HepG2 (cell line): ENCODE results near the gene CHID1. TPM values are rescaled to one million over a fixed set of nuclear protein-coding genes. Genes with fewer than 3 reads are reported as not detected.

ENCODE experiments used
- ARID4A ChIP-seq: sonication (generic); formaldehyde crosslinking; IDR thresholded peaks from 2 replicates; pipeline ENCODE4 v1.5.0; 2020; ENCODE audit warnings: mild to moderate bottlenecking, missing genetic modification reagents, borderline replicate concordance
- EZH2 ChIP-seq: conservative IDR thresholded peaks from 2 replicates; pipeline ENCODE4 v1.6.1; 2012; ENCODE audit warnings: mild to moderate bottlenecking, low read depth, low read length, moderate library complexity
- GABPB1 ChIP-seq: IDR thresholded peaks from 2 replicates; pipeline ENCODE4 v1.6.1; 2016; ENCODE audit warnings: mild to moderate bottlenecking, missing genetic modification reagents, moderate library complexity, missing compliant biosample characterization
- HBP1 ChIP-seq: IDR thresholded peaks from 2 replicates; pipeline ENCODE4 v1.6.1; 2016; ENCODE audit warnings: low read depth, control low read depth
- MTA1 ChIP-seq: sonication (generic); formaldehyde crosslinking; IDR thresholded peaks from 2 replicates; pipeline ENCODE4 v1.4.0; 2020; ENCODE audit warnings: missing genetic modification reagents, mild to moderate bottlenecking, borderline replicate concordance
- ONECUT2 ChIP-seq: sonication (generic); formaldehyde crosslinking; IDR thresholded peaks from 2 replicates; pipeline ENCODE4 v1.4.0; 2020; ENCODE audit warnings: missing genetic modification reagents
- PCBP1 ChIP-seq: fragments of 200-400 bp; formaldehyde crosslinking; IDR thresholded peaks from 2 replicates; pipeline ENCODE4 v1.6.1; 2017; ENCODE audit warnings: mild to moderate bottlenecking, low read depth, low read length, borderline replicate concordance
- RBM39 ChIP-seq: fragments of 200-400 bp; formaldehyde crosslinking; IDR thresholded peaks from one replicate; pipeline ENCODE4 v1.6.1; 2018; ENCODE audit warnings: antibody characterized with exemption, mild to moderate bottlenecking, low read depth, low read length; ENCODE audit not compliant: poor library complexity, severe bottlenecking
- RFXAP ChIP-seq: sonication (generic); formaldehyde crosslinking; IDR thresholded peaks from 2 replicates; pipeline ENCODE4 v1.4.0; 2020; ENCODE audit warnings: missing genetic modification reagents, borderline replicate concordance
- SRSF4 ChIP-seq: fragments of 200-400 bp; formaldehyde crosslinking; IDR thresholded peaks from one replicate; pipeline ENCODE4 v1.6.1; 2018; ENCODE audit warnings: mild to moderate bottlenecking, low read depth, low read length, moderate library complexity; ENCODE audit not compliant: poor library complexity, severe bottlenecking
- ZFYVE20 ChIP-seq: sonication (generic); formaldehyde crosslinking; IDR thresholded peaks from 2 replicates; pipeline ENCODE4 v1.8.0; 2023; ENCODE audit warnings: low read depth, mild to moderate bottlenecking, moderate library complexity, missing genetic modification reagents, borderline replicate concordance
- polyA plus RNA-seq, 8 experiments: library from polyadenylated mRNA; depleted of rRNA in 3 of 8; stranded (reverse) in 7 of 8; unstranded in 1 of 8; fragments of >200 nt; fragmentation: Illumina TruSeq in 4 of 8; extraction: Trizol in 4 of 8; gene quantifications; 2 replicates each; pipeline versions ENCODE4 v1.2.1 to v1.2.3, GENCODE V29; 2011 to 2016; ENCODE audit warnings: low read depth in 4 of 8, missing spikeins in 1 of 8, mixed read lengths in 1 of 8; ENCODE audit not compliant: insufficient read depth in 1 of 8
- total RNA-seq, 5 experiments: library from RNA; depleted of rRNA; stranded (reverse); fragments of >200 nt; fragmentation: Illumina TruSeq; extraction: Trizol; gene quantifications; 2 replicates each; pipeline ENCODE4 v1.2.3, GENCODE V29; 2016; ENCODE audit warnings: low read depth in 1 of 5
- TF ChIP-seq, protein P1 (sequence below): sonication (generic); formaldehyde crosslinking; IDR thresholded peaks from 2 replicates; pipeline ENCODE4 v1.9.0; 2022; ENCODE audit warnings: low read depth, missing genetic modification reagents
- TF ChIP-seq, protein P2 (sequence below): sonication (generic); formaldehyde crosslinking; IDR thresholded peaks from 2 replicates; pipeline ENCODE4 v1.5.1; 2020; ENCODE audit warnings: mild to moderate bottlenecking, missing genetic modification reagents, borderline replicate concordance

CHID1 gene
- total and polyA plus RNA-seq, 2 of the 13 experiments (the other 11 are each of a cell fraction or from before 2014, with no cell fraction given), result 65.1 to 93.6 TPM

DNA sequence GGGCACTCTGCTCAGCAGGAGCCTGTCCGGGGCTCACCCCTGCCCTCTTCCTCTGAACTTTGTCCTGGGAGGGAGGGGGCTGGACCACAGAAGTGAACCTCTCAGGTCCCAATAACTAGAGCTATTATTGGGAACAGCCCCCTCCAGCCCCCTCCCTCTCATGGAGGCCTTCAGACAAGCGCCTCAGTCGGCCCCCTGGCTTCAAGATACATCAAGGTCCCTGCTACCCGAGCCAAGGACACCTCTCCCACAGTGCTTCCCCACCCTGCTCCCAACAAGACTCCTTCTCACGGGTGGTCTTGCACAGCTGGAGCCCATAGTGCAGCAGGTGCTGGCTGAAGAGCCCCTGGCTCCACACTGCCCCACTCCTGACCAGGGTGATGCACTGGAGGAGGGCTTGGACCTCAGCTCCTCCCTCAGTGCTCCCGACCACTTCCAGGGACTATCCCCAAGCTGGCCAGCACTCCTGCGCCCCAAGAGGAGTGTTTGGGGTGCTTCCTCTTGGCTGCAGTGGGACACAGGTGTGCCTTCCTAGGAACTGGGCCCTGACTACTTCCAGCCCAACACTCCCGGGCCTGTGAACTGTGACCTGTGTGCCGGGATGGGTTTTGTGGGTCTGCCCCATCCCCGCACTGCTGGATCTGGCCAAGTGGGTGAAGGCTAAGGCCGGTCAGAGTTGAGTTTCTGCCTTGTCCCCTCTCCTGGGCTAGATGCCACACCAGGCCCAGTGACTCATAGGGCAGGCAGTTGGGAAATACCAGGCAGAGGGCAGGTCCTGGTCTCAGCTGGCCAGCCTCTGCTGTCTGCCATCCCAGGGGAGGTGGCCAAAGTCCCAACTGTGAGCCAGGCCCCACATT lies 89.7 kb downstream of the CHID1 start (continued):
- TF ChIP-seq EZH2 (no peak), MTA1 (CRISPR knock-in tag) (no peak), ZFYVE20 (CRISPR knock-in tag) (no peak), RBM39 (no peak), RFXAP (0 out of 2 replicates have a peak, but pooled peaks have one; percentile 1), PCBP1 (0 out of 2 replicates have a peak, but pooled peaks have one; percentile 3), ARID4A (CRISPR knock-in tag) (peak; percentile 15; the same call in 1 of the 2 replicates), SRSF4 (no peak), ONECUT2 (CRISPR knock-in tag) (no peak), GABPB1 (CRISPR knock-in tag) (0 out of 2 replicates have a peak, but pooled peaks have one; percentile 28), HBP1 (CRISPR knock-in tag) (no peak)
- TF ChIP-seq, protein P1, sequence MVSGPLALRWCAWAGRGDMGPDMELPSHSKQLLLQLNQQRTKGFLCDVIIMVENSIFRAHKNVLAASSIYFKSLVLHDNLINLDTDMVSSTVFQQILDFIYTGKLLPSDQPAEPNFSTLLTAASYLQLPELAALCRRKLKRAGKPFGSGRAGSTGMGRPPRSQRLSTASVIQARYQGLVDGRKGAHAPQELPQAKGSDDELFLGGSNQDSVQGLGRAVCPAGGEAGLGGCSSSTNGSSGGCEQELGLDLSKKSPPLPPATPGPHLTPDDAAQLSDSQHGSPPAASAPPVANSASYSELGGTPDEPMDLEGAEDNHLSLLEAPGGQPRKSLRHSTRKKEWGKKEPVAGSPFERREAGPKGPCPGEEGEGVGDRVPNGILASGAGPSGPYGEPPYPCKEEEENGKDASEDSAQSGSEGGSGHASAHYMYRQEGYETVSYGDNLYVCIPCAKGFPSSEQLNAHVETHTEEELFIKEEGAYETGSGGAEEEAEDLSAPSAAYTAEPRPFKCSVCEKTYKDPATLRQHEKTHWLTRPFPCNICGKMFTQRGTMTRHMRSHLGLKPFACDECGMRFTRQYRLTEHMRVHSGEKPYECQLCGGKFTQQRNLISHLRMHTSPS, result peak; percentile 98
- TF ChIP-seq, protein P2, sequence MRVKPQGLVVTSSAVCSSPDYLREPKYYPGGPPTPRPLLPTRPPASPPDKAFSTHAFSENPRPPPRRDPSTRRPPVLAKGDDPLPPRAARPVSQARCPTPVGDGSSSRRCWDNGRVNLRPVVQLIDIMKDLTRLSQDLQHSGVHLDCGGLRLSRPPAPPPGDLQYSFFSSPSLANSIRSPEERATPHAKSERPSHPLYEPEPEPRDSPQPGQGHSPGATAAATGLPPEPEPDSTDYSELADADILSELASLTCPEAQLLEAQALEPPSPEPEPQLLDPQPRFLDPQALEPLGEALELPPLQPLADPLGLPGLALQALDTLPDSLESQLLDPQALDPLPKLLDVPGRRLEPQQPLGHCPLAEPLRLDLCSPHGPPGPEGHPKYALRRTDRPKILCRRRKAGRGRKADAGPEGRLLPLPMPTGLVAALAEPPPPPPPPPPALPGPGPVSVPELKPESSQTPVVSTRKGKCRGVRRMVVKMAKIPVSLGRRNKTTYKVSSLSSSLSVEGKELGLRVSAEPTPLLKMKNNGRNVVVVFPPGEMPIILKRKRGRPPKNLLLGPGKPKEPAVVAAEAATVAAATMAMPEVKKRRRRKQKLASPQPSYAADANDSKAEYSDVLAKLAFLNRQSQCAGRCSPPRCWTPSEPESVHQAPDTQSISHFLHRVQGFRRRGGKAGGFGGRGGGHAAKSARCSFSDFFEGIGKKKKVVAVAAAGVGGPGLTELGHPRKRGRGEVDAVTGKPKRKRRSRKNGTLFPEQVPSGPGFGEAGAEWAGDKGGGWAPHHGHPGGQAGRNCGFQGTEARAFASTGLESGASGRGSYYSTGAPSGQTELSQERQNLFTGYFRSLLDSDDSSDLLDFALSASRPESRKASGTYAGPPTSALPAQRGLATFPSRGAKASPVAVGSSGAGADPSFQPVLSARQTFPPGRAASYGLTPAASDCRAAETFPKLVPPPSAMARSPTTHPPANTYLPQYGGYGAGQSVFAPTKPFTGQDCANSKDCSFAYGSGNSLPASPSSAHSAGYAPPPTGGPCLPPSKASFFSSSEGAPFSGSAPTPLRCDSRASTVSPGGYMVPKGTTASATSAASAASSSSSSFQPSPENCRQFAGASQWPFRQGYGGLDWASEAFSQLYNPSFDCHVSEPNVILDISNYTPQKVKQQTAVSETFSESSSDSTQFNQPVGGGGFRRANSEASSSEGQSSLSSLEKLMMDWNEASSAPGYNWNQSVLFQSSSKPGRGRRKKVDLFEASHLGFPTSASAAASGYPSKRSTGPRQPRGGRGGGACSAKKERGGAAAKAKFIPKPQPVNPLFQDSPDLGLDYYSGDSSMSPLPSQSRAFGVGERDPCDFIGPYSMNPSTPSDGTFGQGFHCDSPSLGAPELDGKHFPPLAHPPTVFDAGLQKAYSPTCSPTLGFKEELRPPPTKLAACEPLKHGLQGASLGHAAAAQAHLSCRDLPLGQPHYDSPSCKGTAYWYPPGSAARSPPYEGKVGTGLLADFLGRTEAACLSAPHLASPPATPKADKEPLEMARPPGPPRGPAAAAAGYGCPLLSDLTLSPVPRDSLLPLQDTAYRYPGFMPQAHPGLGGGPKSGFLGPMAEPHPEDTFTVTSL, result no peak
